ENCODE measurements around the gene PARP8. TPM values are rescaled to one million over a fixed set of nuclear protein-coding genes. Genes with fewer than 3 reads are reported as not detected.

The PARP8 gene
- total and polyA plus RNA-seq, 9 donors, result 5.7 to 12.5 (median 7.7) TPM

DNA sequence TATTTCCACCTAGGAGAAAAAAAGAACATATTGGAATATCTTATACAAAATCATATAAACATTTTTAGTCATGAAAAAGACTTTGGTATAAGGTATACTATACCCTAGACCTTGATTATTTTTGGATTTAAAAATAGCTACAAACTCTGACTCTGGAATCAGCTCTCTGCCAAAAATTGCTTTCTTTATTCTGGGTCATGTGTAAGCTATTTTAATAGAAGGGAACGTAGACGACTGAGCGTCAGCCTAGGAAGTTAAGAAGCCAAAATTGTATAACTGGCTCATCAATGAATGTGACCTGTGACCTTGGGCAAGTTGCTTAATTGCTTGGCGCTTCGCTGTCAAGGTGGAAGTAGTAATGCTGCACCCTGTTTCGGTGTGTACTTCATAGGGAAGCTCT is 157.1 kb downstream of the PARP8 start:
- Histone ChIP-seq H3K4me3 (ENCODE audit: low read length) (no peak overlapping the region), H3K27me3 (ENCODE audit: control insufficient read depth, insufficient read depth, low read length) (no peaks in the 10 kb centered on the region), H3K4me1 (ENCODE audit: control insufficient read depth, insufficient read depth, low read length) (no peaks in the 10 kb centered on the region), H3K36me3 (ENCODE audit: control insufficient read depth, insufficient read depth, low read length) (no peaks in the 10 kb centered on the region), H3K27ac (ENCODE audit: low read length) (no peak overlapping the region), H3K9me3 (replicated peaks; ENCODE audit: control insufficient read depth, low read depth, low read length) (no peaks in the 10 kb centered on the region)
- peak; percentile 60 for DNase-seq
- WGBS (ENCODE audit: insufficient coverage), result 17% methylated on average over 3 of the region's 6 CpGs

DNA sequence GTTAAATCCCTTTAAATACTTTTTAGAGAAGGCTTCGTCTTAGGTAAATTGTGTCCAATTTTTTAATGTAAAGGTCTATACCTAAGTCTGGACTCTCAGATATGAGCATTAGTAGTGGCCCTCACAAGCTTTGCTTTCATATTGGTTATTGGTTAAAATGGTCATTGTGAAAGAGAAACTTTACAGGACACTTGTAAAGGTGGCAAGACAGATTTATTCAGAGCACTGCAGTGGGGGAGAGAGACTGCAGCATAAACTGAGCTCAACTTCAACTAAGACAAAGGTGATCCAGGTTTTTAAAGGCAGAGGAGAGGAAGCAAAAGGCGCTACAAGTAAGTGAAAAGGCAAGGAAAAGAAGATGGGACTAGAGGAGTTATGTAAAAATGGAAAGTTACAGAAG is 157.7 kb downstream of the PARP8 start:
- Histone ChIP-seq H3K27me3 (ENCODE audit: control insufficient read depth, insufficient read depth, low read length) (no peaks in the 10 kb centered on the region), H3K4me3 (ENCODE audit: low read length) (no peak overlapping the region), H3K9me3 (replicated peaks; ENCODE audit: control insufficient read depth, low read depth, low read length) (no peaks in the 10 kb centered on the region), H3K27ac (ENCODE audit: low read length) (no peak overlapping the region), H3K36me3 (ENCODE audit: control insufficient read depth, insufficient read depth, low read length) (no peaks in the 10 kb centered on the region), H3K4me1 (ENCODE audit: control insufficient read depth, insufficient read depth, low read length) (no peaks in the 10 kb centered on the region)
- DNase-seq, result no peak
- 100% methylated on average over 1 of the region's 2 CpGs for WGBS (ENCODE audit: insufficient coverage)

DNA sequence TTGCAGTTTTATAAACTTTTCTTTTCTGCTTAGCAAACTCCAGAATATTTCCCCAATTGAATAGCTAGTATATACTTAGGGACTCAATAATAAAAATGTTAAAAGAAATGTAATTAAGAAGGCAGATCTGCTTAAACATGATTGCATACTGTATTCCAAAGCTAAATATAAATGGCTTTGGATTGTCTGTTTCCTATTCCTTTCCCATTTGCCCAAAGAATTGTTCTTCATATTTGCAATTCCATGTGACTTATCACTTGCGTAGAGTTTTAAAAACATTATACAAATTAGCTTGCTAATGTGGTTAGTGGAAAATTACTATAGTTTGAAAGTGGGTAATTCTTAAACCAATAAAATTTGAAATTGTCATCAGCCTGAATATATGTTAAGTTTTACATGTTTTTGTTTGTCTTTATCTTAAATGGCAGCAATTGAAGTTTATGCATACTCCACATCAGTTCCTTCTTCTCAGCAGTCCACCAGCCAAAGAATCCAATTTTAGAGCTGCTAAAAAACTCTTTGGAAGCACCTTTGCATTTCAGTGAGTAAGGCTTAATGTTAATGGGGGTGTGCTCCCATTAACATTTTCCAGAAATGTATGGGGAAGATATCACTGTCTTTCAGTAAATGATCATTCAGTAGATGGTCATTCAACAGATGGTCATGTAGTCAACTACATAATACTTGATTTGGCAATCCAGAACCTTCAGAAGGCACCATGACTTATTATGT is 161.2 kb downstream of the PARP8 start:
- no peak overlapping the region for H3K27ac ChIP-seq (ENCODE audit: low read length)
- no peak for DNase-seq
- no peak overlapping the region for H3K4me3 ChIP-seq (ENCODE audit: low read length)
- H3K36me3 ChIP-seq (ENCODE audit: control insufficient read depth, insufficient read depth, low read length), result no peaks in the 10 kb centered on the region
- H3K9me3 ChIP-seq (replicated peaks; ENCODE audit: control insufficient read depth, low read depth, low read length), result no peaks in the 10 kb centered on the region
- no peaks in the 10 kb centered on the region for H3K4me1 ChIP-seq (ENCODE audit: control insufficient read depth, insufficient read depth, low read length)
- no peaks in the 10 kb centered on the region for H3K27me3 ChIP-seq (ENCODE audit: control insufficient read depth, insufficient read depth, low read length)
- WGBS (ENCODE audit: insufficient coverage), result no CpG with 5 or more reads among the region's 1 CpG

DNA sequence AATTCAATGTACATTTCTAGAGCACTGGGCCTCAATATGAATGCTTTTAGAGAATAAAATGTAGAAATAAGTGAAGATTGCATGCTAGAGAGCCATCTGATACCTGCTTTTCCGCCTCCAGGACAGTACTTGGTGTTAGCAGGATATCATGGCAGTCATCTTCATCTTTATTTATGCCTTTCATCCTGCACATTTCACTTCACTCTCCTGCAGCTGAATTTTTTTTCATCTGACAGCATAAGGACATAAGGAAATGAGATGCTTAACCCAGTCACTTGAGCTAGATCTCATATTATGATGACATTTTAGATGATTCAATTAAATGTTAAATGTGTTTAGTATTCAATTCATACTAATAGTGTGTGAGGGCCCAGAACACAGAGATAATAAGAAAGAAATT is 162.6 kb downstream of the PARP8 start:
- no peaks in the 10 kb centered on the region for H3K4me1 ChIP-seq (ENCODE audit: control insufficient read depth, insufficient read depth, low read length)
- no peak overlapping the region for H3K4me3 ChIP-seq (ENCODE audit: low read length)
- H3K36me3 ChIP-seq (ENCODE audit: control insufficient read depth, insufficient read depth, low read length), result no peaks in the 10 kb centered on the region
- no peaks in the 10 kb centered on the region for H3K27me3 ChIP-seq (ENCODE audit: control insufficient read depth, insufficient read depth, low read length)
- DNase-seq, result no peak
- H3K27ac ChIP-seq (ENCODE audit: low read length), result no peak overlapping the region
- H3K9me3 ChIP-seq (replicated peaks; ENCODE audit: control insufficient read depth, low read depth, low read length), result no peaks in the 10 kb centered on the region
- WGBS (ENCODE audit: insufficient coverage), result no CpG with 5 or more reads among the region's 1 CpG

DNA sequence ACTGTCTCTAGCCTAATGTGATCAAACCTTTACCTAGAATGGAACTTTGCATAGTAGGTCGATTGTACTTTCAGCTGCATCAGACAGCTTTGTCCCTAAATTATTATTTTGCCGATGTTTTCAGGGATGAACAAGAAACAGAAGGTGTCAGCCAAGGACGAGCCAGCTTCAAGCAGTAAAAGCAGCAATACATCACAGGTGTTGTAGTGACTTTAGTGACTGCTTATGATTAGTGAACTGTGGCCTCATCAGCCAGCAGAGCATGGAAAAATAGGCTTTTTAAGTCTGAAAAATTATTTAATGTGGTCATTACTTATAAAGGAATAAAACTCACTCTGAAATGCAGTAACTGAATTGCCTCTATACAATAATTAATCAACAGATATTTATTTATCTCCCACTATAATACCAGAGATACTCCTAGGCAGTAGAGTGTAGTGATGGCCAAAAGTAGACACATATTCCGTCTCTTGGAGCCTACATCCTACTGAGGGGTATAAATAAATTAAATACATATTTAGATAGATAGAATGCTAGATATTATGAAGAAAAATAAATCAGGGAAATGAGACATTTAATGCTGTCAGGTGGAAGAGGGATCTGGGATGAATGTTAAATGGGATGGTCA is 166.3 kb downstream of the PARP8 start:
- H3K36me3 ChIP-seq (ENCODE audit: control insufficient read depth, insufficient read depth, low read length), result no peaks in the 10 kb centered on the region
- DNase-seq, result no peak
- H3K4me3 ChIP-seq (ENCODE audit: low read length), result no peak overlapping the region
- no peaks in the 10 kb centered on the region for H3K27me3 ChIP-seq (ENCODE audit: control insufficient read depth, insufficient read depth, low read length)
- no peak overlapping the region for H3K27ac ChIP-seq (ENCODE audit: low read length)
- no CpG with 5 or more reads among the region's 4 CpGs for WGBS (ENCODE audit: insufficient coverage)
- no peaks in the 10 kb centered on the region for H3K4me1 ChIP-seq (ENCODE audit: control insufficient read depth, insufficient read depth, low read length)
- H3K9me3 ChIP-seq (replicated peaks; ENCODE audit: control insufficient read depth, low read depth, low read length), result no peaks in the 10 kb centered on the region

DNA sequence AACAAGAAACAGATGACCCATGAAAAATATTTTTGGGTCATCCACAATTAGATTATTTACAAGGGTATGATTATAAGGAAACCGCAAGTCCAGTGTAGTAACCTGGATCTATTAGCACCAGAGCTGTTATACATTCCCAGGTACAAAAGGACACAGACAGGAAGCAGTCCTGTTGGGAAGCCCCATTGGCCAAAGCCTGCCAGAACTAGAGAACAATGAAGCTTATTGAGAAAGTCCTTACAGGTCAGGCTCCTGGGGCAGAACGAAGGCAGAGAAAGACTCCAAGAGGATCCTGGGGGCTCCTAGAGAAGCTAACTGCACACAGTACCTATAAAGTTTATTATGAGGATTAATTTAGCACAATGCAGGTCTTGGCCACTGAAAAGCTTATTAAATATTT is 169.9 kb downstream of the PARP8 start:
- Histone ChIP-seq H3K27me3 (ENCODE audit: control insufficient read depth, insufficient read depth, low read length) (no peaks in the 10 kb centered on the region), H3K4me1 (ENCODE audit: control insufficient read depth, insufficient read depth, low read length) (no peaks in the 10 kb centered on the region), H3K4me3 (ENCODE audit: low read length) (no peak overlapping the region), H3K36me3 (ENCODE audit: control insufficient read depth, insufficient read depth, low read length) (no peaks in the 10 kb centered on the region), H3K27ac (ENCODE audit: low read length) (no peak overlapping the region), H3K9me3 (replicated peaks; ENCODE audit: control insufficient read depth, low read depth, low read length) (no peaks in the 10 kb centered on the region)
- DNase-seq, result no peak
- no CpG with 5 or more reads among the region's 2 CpGs for WGBS (ENCODE audit: insufficient coverage)

DNA sequence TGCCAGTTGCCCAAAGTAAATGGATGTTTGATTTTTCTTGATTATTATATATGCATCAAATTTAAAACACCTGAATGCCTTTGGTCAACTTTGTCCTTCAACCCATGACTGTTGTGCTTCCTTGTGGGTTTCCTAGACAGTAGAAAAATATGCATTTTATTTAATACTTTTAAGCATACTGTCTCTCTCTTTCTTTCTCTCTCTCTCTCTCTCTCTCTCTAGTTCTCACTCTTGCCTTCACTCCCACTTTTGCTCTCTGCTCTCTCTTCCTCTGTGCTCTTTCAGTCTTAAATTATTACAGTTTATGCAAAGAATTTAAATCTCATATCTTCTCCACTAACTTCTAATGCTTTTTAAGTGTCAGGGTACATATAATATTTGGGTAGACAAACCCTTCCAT is 173.0 kb downstream of the PARP8 start:
- no peaks in the 10 kb centered on the region for H3K9me3 ChIP-seq (replicated peaks; ENCODE audit: control insufficient read depth, low read depth, low read length)
- no peaks in the 10 kb centered on the region for H3K27me3 ChIP-seq (ENCODE audit: control insufficient read depth, insufficient read depth, low read length)
- no peak for DNase-seq
- no peaks in the 10 kb centered on the region for H3K36me3 ChIP-seq (ENCODE audit: control insufficient read depth, insufficient read depth, low read length)
- no peak overlapping the region for H3K27ac ChIP-seq (ENCODE audit: low read length)
- H3K4me3 ChIP-seq (ENCODE audit: low read length), result no peak overlapping the region
- H3K4me1 ChIP-seq (ENCODE audit: control insufficient read depth, insufficient read depth, low read length), result no peaks in the 10 kb centered on the region

DNA sequence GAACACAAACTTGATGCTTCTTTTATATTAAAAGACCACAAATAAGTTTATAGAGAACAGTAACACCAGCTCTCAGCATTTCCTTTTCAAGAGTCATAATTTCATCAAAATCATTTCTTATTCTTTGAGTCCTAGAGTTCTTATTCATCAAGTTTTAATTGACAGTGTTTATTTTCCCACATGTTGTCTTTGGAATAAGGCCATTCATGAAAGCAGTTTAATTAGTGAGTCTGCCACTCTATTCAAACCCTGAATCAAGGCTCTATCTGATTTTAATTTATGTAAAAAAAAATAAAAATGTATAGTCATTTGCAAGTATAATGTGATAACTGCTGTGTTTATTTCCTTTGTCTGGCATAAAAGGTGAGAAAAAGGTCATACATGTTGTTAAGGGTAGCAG is 176.7 kb downstream of the PARP8 start:
- Histone ChIP-seq H3K4me1 (ENCODE audit: control insufficient read depth, insufficient read depth, low read length) (no peaks in the 10 kb centered on the region), H3K36me3 (ENCODE audit: control insufficient read depth, insufficient read depth, low read length) (no peaks in the 10 kb centered on the region)

DNA sequence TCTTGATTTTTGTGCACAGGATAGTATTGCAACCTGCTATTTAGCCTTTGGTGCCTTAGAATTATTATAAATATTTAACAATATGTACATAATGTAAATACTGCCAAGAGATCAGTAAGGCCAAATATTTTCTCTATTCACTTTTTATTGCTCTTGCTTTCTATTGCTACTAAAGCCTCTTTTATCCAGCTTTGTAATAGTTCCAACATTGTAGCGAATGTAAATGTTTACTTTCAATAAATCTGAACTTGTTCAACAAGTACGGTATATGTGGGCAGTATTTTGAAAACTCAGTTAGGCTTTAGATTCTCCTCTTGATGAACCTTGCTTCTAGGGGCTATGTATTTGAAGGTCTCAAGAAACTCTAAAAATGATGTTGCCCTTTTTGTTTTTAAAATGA is 179.8 kb downstream of the PARP8 start:
- DNase-seq, result no peak
- Histone ChIP-seq H3K36me3 (ENCODE audit: control insufficient read depth, insufficient read depth, low read length) (no peaks in the 10 kb centered on the region), H3K9me3 (replicated peaks; ENCODE audit: control insufficient read depth, low read depth, low read length) (no peaks in the 10 kb centered on the region), H3K27ac (ENCODE audit: low read length) (no peak overlapping the region), H3K4me1 (ENCODE audit: control insufficient read depth, insufficient read depth, low read length) (no peaks in the 10 kb centered on the region), H3K27me3 (ENCODE audit: control insufficient read depth, insufficient read depth, low read length) (no peaks in the 10 kb centered on the region), H3K4me3 (ENCODE audit: low read length) (no peak overlapping the region)
- WGBS (ENCODE audit: insufficient coverage), result no CpG with 5 or more reads among the region's 2 CpGs

More for the DNA sequence above, 176.7 kb downstream of the PARP8 start:
- no peak for DNase-seq
- Histone ChIP-seq H3K27me3 (ENCODE audit: control insufficient read depth, insufficient read depth, low read length) (no peaks in the 10 kb centered on the region), H3K4me3 (ENCODE audit: low read length) (no peak overlapping the region), H3K9me3 (replicated peaks; ENCODE audit: control insufficient read depth, low read depth, low read length) (no peaks in the 10 kb centered on the region), H3K27ac (ENCODE audit: low read length) (no peak overlapping the region)

DNA sequence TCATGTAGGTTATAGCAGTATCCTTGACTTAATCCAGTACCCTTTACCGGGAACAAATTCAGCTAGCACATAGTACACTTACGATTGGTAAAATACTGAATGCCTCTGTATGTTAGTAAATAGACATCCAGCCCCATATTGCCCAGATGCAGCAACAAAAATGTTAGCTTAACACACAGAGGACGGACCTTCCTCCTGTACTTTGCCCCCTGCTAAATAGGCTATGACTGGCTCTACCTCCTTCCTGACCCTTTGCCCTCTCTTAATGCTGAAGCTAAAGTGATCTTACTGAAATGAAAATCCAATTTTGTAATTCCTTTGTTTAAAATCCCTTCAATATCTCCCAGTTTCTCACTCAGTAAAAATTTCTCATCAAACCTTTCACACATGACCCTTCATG is 183.1 kb downstream of the PARP8 start:
- DNase-seq, result no peak
- no peak overlapping the region for H3K27ac ChIP-seq (ENCODE audit: low read length)
- H3K9me3 ChIP-seq (replicated peaks; ENCODE audit: control insufficient read depth, low read depth, low read length), result no peaks in the 10 kb centered on the region
- H3K4me1 ChIP-seq (ENCODE audit: control insufficient read depth, insufficient read depth, low read length), result no peaks in the 10 kb centered on the region
- 75% methylated on average over 1 of the region's 3 CpGs for WGBS (ENCODE audit: insufficient coverage)
- no peaks in the 10 kb centered on the region for H3K36me3 ChIP-seq (ENCODE audit: control insufficient read depth, insufficient read depth, low read length)
- no peaks in the 10 kb centered on the region for H3K27me3 ChIP-seq (ENCODE audit: control insufficient read depth, insufficient read depth, low read length)
- no peak overlapping the region for H3K4me3 ChIP-seq (ENCODE audit: low read length)

DNA sequence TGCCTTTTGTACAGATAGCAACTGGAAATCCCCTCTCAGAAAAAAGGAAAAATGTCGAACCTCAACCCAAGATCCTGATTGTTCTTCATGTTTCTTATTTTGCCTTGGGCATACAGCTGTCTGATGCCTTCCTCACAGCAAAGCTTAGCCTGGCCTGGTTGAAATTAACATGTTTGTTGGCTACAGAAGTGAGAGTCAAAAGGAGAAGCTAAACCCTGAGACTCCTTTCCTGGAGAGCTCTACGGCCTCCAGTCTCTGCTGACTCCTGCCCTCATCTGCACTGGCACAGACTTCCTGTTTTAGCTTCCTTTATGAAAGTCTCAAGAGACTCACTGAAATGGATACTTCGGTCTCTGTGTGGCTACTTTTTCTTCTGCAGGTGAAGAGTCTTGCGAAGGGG is 186.7 kb downstream of the PARP8 start:
- no peak overlapping the region for H3K4me3 ChIP-seq (ENCODE audit: low read length)
- H3K9me3 ChIP-seq (replicated peaks; ENCODE audit: control insufficient read depth, low read depth, low read length), result no peaks in the 10 kb centered on the region
- peak; percentile 73 for DNase-seq
- no peaks in the 10 kb centered on the region for H3K4me1 ChIP-seq (ENCODE audit: control insufficient read depth, insufficient read depth, low read length)
- H3K27me3 ChIP-seq (ENCODE audit: control insufficient read depth, insufficient read depth, low read length), result no peaks in the 10 kb centered on the region
- no peak overlapping the region for H3K27ac ChIP-seq (ENCODE audit: low read length)
- 65% methylated on average over 2 of the region's 4 CpGs for WGBS (ENCODE audit: insufficient coverage)
- H3K36me3 ChIP-seq (ENCODE audit: control insufficient read depth, insufficient read depth, low read length), result no peaks in the 10 kb centered on the region

All from muscle of leg (tissue), 11 donors.